HG03354 (cell line): ENCODE results near the gene KRT77.

Source experiments
- ATAC-seq: cut with Tn5 transposase; IDR thresholded peaks from one replicate; pipeline ENCODE4 v1.9.1; 2021; ENCODE audit warnings: mild to moderate bottlenecking; ENCODE audit not compliant: unreplicated experiment, poor library complexity, severe bottlenecking

KRT77 gene

DNA sequence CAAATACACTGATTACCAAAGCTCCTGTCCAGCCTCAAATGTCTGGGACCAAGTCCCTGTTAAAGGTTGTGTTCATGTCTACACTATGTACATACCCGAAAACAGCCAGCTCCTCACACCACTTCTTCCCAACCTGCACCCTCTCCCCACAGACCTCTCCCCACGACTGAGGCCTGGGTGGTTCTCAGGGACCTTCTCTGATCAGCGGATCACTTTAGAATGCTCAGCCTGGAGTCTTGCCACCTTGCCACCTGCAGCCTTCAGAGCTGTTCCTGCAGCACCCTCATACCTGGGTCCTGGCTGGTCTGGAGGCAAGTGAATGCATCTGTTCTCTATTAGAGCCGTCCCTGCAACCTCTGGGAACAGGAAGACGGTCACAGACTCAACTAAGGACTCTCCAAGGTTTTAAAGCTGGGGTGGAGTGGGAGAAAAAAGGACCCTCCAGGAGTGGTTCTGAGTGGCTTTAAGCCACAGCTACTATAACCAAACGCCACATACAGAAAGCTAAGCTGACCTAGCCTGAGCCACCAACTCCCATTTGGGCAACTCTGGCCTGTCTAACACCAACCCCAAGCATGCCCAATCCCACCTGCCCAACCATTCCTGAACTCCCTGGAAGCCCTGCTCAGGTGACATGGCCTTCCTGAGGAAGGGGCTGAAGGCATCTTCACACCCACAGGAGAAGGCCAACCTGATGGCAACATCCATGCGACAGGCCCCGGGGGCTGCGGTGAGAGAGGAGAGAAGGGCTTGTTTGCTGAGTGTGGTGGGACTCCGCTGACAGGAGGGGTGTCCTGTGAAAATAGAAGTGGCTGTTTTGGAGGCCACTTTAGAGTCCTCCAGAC lies 59.9 kb downstream of the KRT77 start:
- no peak for ATAC-seq

- no peak for ATAC-seq
Observed at GRCh38 chr12:52641468-52641867, 61.9 kb downstream of the KRT77 start.
